Measurements from ENCODE around the gene IL15. TPM values are rescaled to one million over a fixed set of nuclear protein-coding genes. Genes with fewer than 3 reads are reported as not detected.

The IL15 gene
- total and polyA plus RNA-seq, 2 of the 8 experiments (the other 6 are each of a cell fraction or from before 2014, with no cell fraction given) = 0.30 to 0.61 TPM

DNA sequence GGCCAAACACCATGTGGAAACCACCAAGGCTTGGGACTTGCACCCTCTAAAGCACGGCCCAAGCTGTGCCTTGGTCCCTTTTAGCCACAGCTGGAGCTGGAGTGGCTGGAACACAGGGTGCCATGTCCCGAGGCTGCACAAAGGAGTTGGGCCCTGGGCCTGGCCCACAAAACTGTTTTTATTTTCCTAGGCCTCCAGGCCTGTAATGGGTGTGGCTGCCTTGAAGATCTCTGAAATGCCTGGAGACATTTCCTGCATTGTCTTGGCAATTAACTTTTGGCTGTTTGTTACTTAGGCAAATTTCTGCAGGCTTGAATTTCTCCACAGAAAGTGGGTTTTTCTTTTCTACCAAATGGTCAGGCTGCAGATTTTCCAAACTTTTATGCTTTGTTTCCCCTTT is 55.7 kb downstream of the IL15 start:
- H2AFZ ChIP-seq (ENCODE audit: low read length) = no peak overlapping the region
- DNase-seq (ENCODE audit: low read depth in 1 of 2, low spot score in 2 of 2) (no peak), FAIRE-seq (no peak)
- no peaks in the 10 kb centered on the region; a peak in 1 of 4 replicates for H3K9me3 ChIP-seq (ENCODE audit: insufficient read depth in 2 of 2, low read depth in 1 of 2, low read length in 1 of 2)
- no peak overlapping the region for H3K4me3 ChIP-seq (ENCODE audit: extremely low read depth in 1 of 4, insufficient read depth in 2 of 4, low read depth in 3 of 4, low read length in 4 of 4)
- H3K18ac ChIP-seq (ENCODE audit: extremely low read depth, low read length) = no peak overlapping the region
- H3K79me1 ChIP-seq (ENCODE audit: low read depth, low read length) = no peaks in the 10 kb centered on the region
- H3K14ac ChIP-seq (ENCODE audit: insufficient read length) = no peak overlapping the region
- H3K27ac ChIP-seq (ENCODE audit: low read depth, low read length) = no peak overlapping the region
- no peak overlapping the region for H3K4me2 ChIP-seq (ENCODE audit: insufficient read depth in 1 of 2, low read depth in 2 of 2, low read length in 2 of 2)
- H3K23ac ChIP-seq (ENCODE audit: insufficient read length) = no peak overlapping the region
- H3K23me2 ChIP-seq (ENCODE audit: low read depth, low read length) = no peaks in the 10 kb centered on the region
- H4K5ac ChIP-seq (ENCODE audit: insufficient read length, low read depth, low read length) = no peak overlapping the region
- no peak overlapping the region for H2BK20ac ChIP-seq (ENCODE audit: low read length)
- no peak overlapping the region for H3K9ac ChIP-seq (replicated peaks in 1 of 4; ENCODE audit: extremely low read depth in 1 of 4, low read depth in 3 of 4, low read length in 3 of 4)
- no peak overlapping the region for H2BK120ac ChIP-seq (replicated peaks; ENCODE audit: low read depth, low read length)
- H3K4me1 ChIP-seq (replicated peaks in 1 of 4; ENCODE audit: control insufficient read depth in 3 of 4, insufficient read depth in 4 of 4, low read length in 3 of 4) = no peaks in the 10 kb centered on the region
- no peak overlapping the region for H2AK5ac ChIP-seq (ENCODE audit: low read depth, low read length)
- H3K79me2 ChIP-seq (ENCODE audit: control insufficient read depth in 1 of 2, insufficient read depth in 2 of 2, low read length in 2 of 2) = no peaks in the 10 kb centered on the region
- CTCF ChIA-PET (ENCODE audit: partially characterized antibody) = interaction anchor here (1.3 kb wide), 1 partner anchor 10 kb away, joined by 6 read pairs; no protein-coding TSS in a partner anchor
- no peak overlapping the region for H2BK15ac ChIP-seq (ENCODE audit: low read length)
- no peak overlapping the region for H3K56ac ChIP-seq (replicated peaks; ENCODE audit: insufficient read length, low read depth, low read length)
- no peak overlapping the region for H2BK12ac ChIP-seq (ENCODE audit: low read depth, low read length)
- 92% methylated on average over 2 of the region's 2 CpGs; no CpG with 5 or more reads in 1 of the 2 experiments for WGBS, 2 experiments (ENCODE audit: extremely low coverage in 1 of 2, insufficient coverage in 1 of 2, insufficient read length in 1 of 2, insufficient replicate concordance in 2 of 2, low coverage in 1 of 2, low lambda C conversion rate in 2 of 2, missing lambda C conversion rate in 1 of 2)
- no peak overlapping the region for H2BK5ac ChIP-seq (ENCODE audit: low read depth, low read length)
- H3K4ac ChIP-seq (replicated peaks; ENCODE audit: insufficient read length, low read depth, low read length) = no peak overlapping the region
- H4K20me1 ChIP-seq (replicated peaks in 1 of 2; ENCODE audit: control insufficient read depth in 1 of 2, insufficient read depth in 2 of 2, low read length in 2 of 2) = no peaks in the 10 kb centered on the region
- peak overlapping the region; percentile 12; the same call in 1 of the 2 replicates for H4K8ac ChIP-seq (ENCODE audit: extremely low read depth, insufficient read depth, low read length)
- POLR2A ChIA-PET (ENCODE audit: partially characterized antibody) = no interaction called here
- H3K27me3 ChIP-seq (replicated peaks in 1 of 4; ENCODE audit: control insufficient read depth in 3 of 4, extremely low read depth in 1 of 4, insufficient read depth in 3 of 4, low read length in 3 of 4) = no peaks in the 10 kb centered on the region
- no peak overlapping the region for H4K91ac ChIP-seq (replicated peaks; ENCODE audit: insufficient read length, low read length)
- H3K36me3 ChIP-seq (ENCODE audit: control insufficient read depth in 2 of 4, insufficient read depth in 4 of 4, low read length in 3 of 4) = no peaks in the 10 kb centered on the region
- TF ChIP-seq HDAC2 (IDR thresholded peaks at IDR 0.05; ENCODE audit: borderline replicate concordance in 1 of 2, low read depth in 2 of 2, low read length in 2 of 2) (no peak), POLR2AphosphoS5 (IDR thresholded peaks at IDR 0.05; ENCODE audit: low read depth, low read length) (no peak), JUND (IDR thresholded peaks at IDR 0.05; ENCODE audit: low read length) (no peak), JUN (IDR thresholded peaks at IDR 0.05; ENCODE audit: low read depth, low read length) (no peak), RNF2 (IDR thresholded peaks at IDR 0.05; ENCODE audit: borderline replicate concordance, low read depth, low read length, missing control alignments, poor library complexity, severe bottlenecking) (no peak), E2F6 (IDR thresholded peaks at IDR 0.05) (no peak), CEBPB (IDR thresholded peaks at IDR 0.05; ENCODE audit: low read depth, low read length) (no peak), CHD2 (IDR thresholded peaks at IDR 0.05; ENCODE audit: low read length) (no peak), RAD21 (IDR thresholded peaks at IDR 0.05 in 1 of 2, conservative IDR thresholded peaks at IDR 0.05 in 1 of 2; ENCODE audit: low read depth in 2 of 2, low read length in 2 of 2) (no peak)
- TF ChIP-seq, protein P1, sequence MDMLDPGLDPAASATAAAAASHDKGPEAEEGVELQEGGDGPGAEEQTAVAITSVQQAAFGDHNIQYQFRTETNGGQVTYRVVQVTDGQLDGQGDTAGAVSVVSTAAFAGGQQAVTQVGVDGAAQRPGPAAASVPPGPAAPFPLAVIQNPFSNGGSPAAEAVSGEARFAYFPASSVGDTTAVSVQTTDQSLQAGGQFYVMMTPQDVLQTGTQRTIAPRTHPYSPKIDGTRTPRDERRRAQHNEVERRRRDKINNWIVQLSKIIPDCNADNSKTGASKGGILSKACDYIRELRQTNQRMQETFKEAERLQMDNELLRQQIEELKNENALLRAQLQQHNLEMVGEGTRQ (IDR thresholded peaks at IDR 0.05; ENCODE audit: low read length) = no peak

Data from H1 (cell line).